ENCODE data around the gene ARMH3.

DNA sequence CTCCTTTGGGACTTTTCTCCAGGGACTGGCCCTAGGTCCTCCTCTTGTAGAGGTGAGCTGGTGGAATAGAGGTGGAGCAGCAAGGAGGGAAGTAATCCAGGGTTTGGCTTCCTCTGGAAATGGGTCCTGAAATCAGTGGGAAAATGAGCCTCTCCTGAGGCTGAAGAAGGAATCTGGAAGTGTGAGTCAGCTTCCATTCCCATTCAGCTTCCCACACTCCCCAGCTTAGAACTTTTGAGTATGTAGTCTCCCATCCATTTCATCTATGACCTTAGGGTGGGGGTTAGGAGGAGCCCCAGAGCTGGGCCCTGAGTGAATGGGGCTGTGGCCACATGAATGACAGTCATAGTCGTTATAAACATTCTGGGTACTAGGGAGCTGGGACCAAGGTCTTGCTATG is 46.4 kb upstream of the ARMH3 start:
- TF ChIP-seq, protein P1, sequence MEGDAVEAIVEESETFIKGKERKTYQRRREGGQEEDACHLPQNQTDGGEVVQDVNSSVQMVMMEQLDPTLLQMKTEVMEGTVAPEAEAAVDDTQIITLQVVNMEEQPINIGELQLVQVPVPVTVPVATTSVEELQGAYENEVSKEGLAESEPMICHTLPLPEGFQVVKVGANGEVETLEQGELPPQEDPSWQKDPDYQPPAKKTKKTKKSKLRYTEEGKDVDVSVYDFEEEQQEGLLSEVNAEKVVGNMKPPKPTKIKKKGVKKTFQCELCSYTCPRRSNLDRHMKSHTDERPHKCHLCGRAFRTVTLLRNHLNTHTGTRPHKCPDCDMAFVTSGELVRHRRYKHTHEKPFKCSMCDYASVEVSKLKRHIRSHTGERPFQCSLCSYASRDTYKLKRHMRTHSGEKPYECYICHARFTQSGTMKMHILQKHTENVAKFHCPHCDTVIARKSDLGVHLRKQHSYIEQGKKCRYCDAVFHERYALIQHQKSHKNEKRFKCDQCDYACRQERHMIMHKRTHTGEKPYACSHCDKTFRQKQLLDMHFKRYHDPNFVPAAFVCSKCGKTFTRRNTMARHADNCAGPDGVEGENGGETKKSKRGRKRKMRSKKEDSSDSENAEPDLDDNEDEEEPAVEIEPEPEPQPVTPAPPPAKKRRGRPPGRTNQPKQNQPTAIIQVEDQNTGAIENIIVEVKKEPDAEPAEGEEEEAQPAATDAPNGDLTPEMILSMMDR (IDR thresholded peaks at IDR 0.05) = no peak
- TF ChIP-seq POLR2AphosphoS5 (IDR thresholded peaks at IDR 0.05) = no peak
- TF ChIP-seq POLR2A (IDR thresholded peaks at IDR 0.05; ENCODE audit: low read depth) = no peak
- no peak for TF ChIP-seq EP300 (IDR thresholded peaks at IDR 0.05)

Measured in esophagus muscularis mucosa (tissue), 4 donors.